GM12892 (cell line): Measurements from ENCODE around the gene KISS1.

Experiments used
- POLR2A ChIP-seq: IDR thresholded peaks from 2 replicates; pipeline ENCODE4 v1.6.1; 2011; ENCODE audit warnings: low read depth, low read length, control low read depth
- TAF1 ChIP-seq: IDR thresholded peaks from 2 replicates; pipeline ENCODE4 v1.6.1; 2011; ENCODE audit warnings: low read depth, mild to moderate bottlenecking, control low read depth, low read length, borderline replicate concordance

DNA sequence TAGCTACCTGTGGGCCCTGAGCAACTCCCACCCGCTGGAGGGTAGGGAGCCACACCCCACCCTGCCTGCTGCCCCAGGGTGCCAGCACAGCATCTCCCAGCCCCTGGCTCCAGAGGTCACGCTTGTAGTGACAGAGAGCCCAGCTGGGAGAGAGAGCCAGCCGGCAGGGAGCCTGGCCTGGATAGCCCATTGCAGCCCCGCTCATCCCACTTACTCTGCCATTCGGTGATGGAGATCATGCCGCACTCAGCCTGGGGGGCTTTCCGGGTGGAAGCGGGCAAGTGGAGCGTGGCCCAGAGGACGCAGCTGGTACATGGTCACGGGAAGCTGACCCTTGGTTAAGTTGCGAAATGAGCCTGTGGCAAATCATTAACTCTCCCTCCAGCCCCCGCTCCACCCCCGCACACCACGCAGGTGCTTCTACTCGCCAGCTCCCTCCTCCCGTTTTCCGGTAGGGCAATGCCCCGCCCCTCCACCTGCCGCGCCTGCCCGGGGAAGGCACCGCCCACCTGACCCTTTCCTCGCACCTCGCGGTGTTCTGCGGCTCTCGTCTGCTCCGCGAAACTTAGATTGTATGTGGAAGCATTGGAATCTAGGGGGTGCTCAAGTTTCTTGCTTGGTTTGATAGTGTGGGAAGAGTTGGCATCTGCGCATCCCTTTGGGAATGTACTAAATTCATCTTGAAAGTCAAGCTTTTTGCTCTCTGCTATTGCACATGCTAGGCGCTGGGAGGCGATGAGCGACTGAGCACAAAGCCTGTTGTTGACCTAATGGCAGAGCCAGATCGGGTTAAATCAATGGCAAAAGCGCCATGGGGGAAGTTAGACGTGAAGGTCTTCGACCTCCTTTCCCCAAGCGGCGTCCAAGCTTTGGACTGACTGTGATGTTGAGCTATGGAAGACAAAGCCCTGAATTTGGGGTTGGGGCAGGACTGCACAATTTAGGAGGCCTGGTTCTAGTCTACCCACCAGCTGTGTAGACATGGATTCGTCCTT is 17.7 kb upstream of the KISS1 start, which contains the start of gene GOLT1A:
- TF ChIP-seq POLR2A (no peak), TAF1 (no peak)
